Neural cell (in vitro differentiated cells): ENCODE measurements around the gene ODAD4. TPM values are rescaled to one million over a fixed set of nuclear protein-coding genes. Genes with fewer than 3 reads are reported as not detected.
"Not testable (repeated sequence)": the region's sequence is repeated elsewhere in the genome, so short reads cannot be mapped to it uniquely, and the experiment has no call there.

ENCODE experiments used
- H2AFZ ChIP-seq: fragments of 200-600, 300-800 bp; sonication (generic), shearing (Covaris generic); 2 replicates; pipeline ENCODE4 v1.6.0; 2014; ENCODE audit warnings: low read depth, mild to moderate bottlenecking, antibody characterized with exemption, low read length, moderate library complexity
- H3F3A ChIP-seq: fragments of 200-600 bp; shearing (Covaris generic); 2 replicates; pipeline ENCODE4 v1.6.1; 2016; ENCODE audit warnings: mild to moderate bottlenecking, moderate library complexity, mixed read lengths, antibody characterized with exemption, low read length; ENCODE audit not compliant: insufficient read depth, poor library complexity, severe bottlenecking
- H3K27ac ChIP-seq: fragments of 200-600, 300-800 bp; sonication (generic), shearing (Covaris generic); 2 replicates; pipeline ENCODE4 v1.5.1; 2014; ENCODE audit warnings: mild to moderate bottlenecking, low read length, moderate library complexity
- H3K27me3 ChIP-seq: fragments of 300-800, 200-600 bp; sonication (generic), shearing (Covaris generic); 2 replicates; pipeline ENCODE4 v1.6.0; 2014; ENCODE audit warnings: mild to moderate bottlenecking, low read depth, low read length, moderate library complexity; ENCODE audit not compliant: insufficient read depth
- H3K36me3 ChIP-seq: fragments of 300-800, 200-600 bp; sonication (generic), shearing (Covaris generic); 2 replicates; pipeline ENCODE4 v1.5.1; 2014; ENCODE audit warnings: mild to moderate bottlenecking, antibody characterized with exemption, low read length, moderate library complexity; ENCODE audit not compliant: insufficient read depth
- H3K4me2 ChIP-seq: fragments of 300-800, 200-600 bp; sonication (generic), shearing (Covaris generic); 2 replicates; pipeline ENCODE4 v1.6.0; 2014; ENCODE audit warnings: mild to moderate bottlenecking, low read length
- H3K4me3 ChIP-seq: fragments of 300-800, 200-600 bp; sonication (generic), shearing (Covaris generic); 2 replicates; pipeline ENCODE4 v1.5.1; 2014; ENCODE audit warnings: mild to moderate bottlenecking, low read length, moderate library complexity
- H3K79me2 ChIP-seq: fragments of 200-600 bp; shearing (Covaris generic); replicated peaks from 2 replicates; pipeline ENCODE4 v1.6.0; 2014; ENCODE audit warnings: mild to moderate bottlenecking, low read length, moderate library complexity; ENCODE audit not compliant: insufficient read depth
- H3K9ac ChIP-seq: fragments of 300-800, 200-600 bp; sonication (generic), shearing (Covaris generic); 2 replicates; pipeline ENCODE4 v1.6.1; 2016; ENCODE audit warnings: mild to moderate bottlenecking, low read length, mixed read lengths
- H3K9me2 ChIP-seq: fragments of 200-600 bp; shearing (Covaris generic); 2 replicates; pipeline ENCODE4 v1.6.1; 2016; ENCODE audit warnings: mild to moderate bottlenecking, low read length, mixed read lengths; ENCODE audit not compliant: insufficient read depth
- H3K9me3 ChIP-seq: fragments of 200-600, 300-800 bp; sonication (generic), shearing (Covaris generic); 2 replicates; pipeline ENCODE4 v1.6.1; 2016; ENCODE audit warnings: mild to moderate bottlenecking, mixed run types, low read length, moderate library complexity, mixed read lengths
- H4K20me1 ChIP-seq: fragments of 200-600 bp; shearing (Covaris generic); 2 replicates; pipeline ENCODE4 v1.6.1; 2016; ENCODE audit warnings: mild to moderate bottlenecking, mixed run types; ENCODE audit not compliant: insufficient read depth
- polyA plus RNA-seq: library from polyadenylated mRNA; depleted of rRNA; stranded (reverse); fragments of >200 nt; gene quantifications from 2 replicates; pipeline ENCODE4 v1.2.3, GENCODE V29; 2014

Gene ODAD4
- polyA plus RNA-seq, 1 donor from 2014 or later: 5.7 TPM

- H3K4me3 ChIP-seq, H3K27ac ChIP-seq: not testable (repeated sequence)
These were observed 81.9 kb downstream of the ODAD4 start for GRCh38 chr17:42012363-42012762.

GRCh38 chr17:42013740-42014139 is 83.3 kb downstream of the ODAD4 start:
- not testable (repeated sequence) for H3K27me3 ChIP-seq, H3K9me2 ChIP-seq, H3F3A ChIP-seq, H3K4me3 ChIP-seq, H3K4me2 ChIP-seq, H4K20me1 ChIP-seq, H3K27ac ChIP-seq, H3K9me3 ChIP-seq, H3K36me3 ChIP-seq, H2AFZ ChIP-seq, H3K9ac ChIP-seq
- H3K79me2 ChIP-seq: peaks cover 75% of the 10 kb centered on the region

More at GRCh38 chr17:42012363-42012762, 81.9 kb downstream of the ODAD4 start:
- H3K27me3 ChIP-seq, H3K36me3 ChIP-seq, H3K4me2 ChIP-seq, H3F3A ChIP-seq, H2AFZ ChIP-seq, H3K9me2 ChIP-seq, H3K9ac ChIP-seq, H4K20me1 ChIP-seq, H3K9me3 ChIP-seq: not testable (repeated sequence)
- H3K79me2 ChIP-seq: peaks cover 77% of the 10 kb centered on the region

Other genes starting within 250 kb of the ODAD4 start
- gene EIF1, start 241.7 kb upstream of the ODAD4 start, polyA plus RNA-seq: 257 and 258 TPM in 2 replicates
- not detected in 2 replicates for gene GAST, start 218.3 kb upstream of the ODAD4 start, polyA plus RNA-seq
- gene HAP1, start 196.0 kb upstream of the ODAD4 start, polyA plus RNA-seq: 0.79 and 1.5 TPM in 2 replicates
- 46.1 and 82.2 TPM in 2 replicates for gene JUP, start 143.9 kb upstream of the ODAD4 start, polyA plus RNA-seq
- 17.8 and 20.5 TPM in 2 replicates for gene P3H4, start 118.7 kb upstream of the ODAD4 start, polyA plus RNA-seq
- 3.5 and 7.6 TPM in 2 replicates for gene FKBP10, start 117.6 kb upstream of the ODAD4 start, polyA plus RNA-seq
- 272 and 281 TPM in 2 replicates for gene NT5C3B, start 94.4 kb upstream of the ODAD4 start, polyA plus RNA-seq
- 0.22 TPM in 1 of 2 replicates, not detected in the other for gene KLHL10, start 92.8 kb upstream of the ODAD4 start, polyA plus RNA-seq
- 30.3 and 31.1 TPM in 2 replicates for gene KLHL11, start 65.2 kb upstream of the ODAD4 start, polyA plus RNA-seq
- gene ACLY, start 11.7 kb upstream of the ODAD4 start, polyA plus RNA-seq: 136 and 148 TPM in 2 replicates
- 27.7 and 29.6 TPM in 2 replicates for gene CNP, start 36.2 kb downstream of the ODAD4 start, polyA plus RNA-seq
- 107 and 126 TPM in 2 replicates for gene DNAJC7, start 86.8 kb downstream of the ODAD4 start, polyA plus RNA-seq
- 60.2 and 69.9 TPM in 2 replicates for gene NKIRAS2, start 89.5 kb downstream of the ODAD4 start, polyA plus RNA-seq
- gene C17orf113, start 120.0 kb downstream of the ODAD4 start, polyA plus RNA-seq: 3.0 and 5.2 TPM in 2 replicates
- gene ZNF385C, start 167.9 kb downstream of the ODAD4 start, polyA plus RNA-seq: 0.69 and 2.5 TPM in 2 replicates
- gene DHX58, start 182.1 kb downstream of the ODAD4 start, polyA plus RNA-seq: 0.87 and 2.3 TPM in 2 replicates
- 30.5 and 39.9 TPM in 2 replicates for gene KAT2A, start 190.8 kb downstream of the ODAD4 start, polyA plus RNA-seq
- gene HSPB9, start 192.2 kb downstream of the ODAD4 start, polyA plus RNA-seq: not detected in 2 replicates
- 95.9 and 97.2 TPM in 2 replicates for gene RAB5C, start 224.4 kb downstream of the ODAD4 start, polyA plus RNA-seq